ENCODE measurements around the gene FAM229B.

Gene FAM229B

DNA sequence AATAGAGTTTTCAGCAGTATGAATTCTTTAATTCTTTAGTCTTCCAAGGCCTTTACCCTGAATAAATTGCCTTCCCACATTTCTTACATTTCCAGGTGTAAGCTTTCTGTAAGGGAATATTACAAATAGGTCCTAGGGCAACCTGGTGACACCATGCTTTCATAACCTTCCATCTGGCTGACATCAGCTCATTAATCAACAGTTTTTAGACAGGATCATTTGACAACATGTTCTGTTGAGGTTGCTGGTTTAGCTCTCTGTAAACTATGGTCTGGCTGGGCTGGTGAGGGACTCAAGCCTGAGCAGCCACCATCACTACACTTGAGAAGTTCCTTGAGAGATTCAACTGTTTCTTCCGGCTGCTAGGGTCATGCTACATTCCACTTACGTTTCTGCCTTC is 19.2 kb downstream of the FAM229B start:
- Histone ChIP-seq H3K4me3 (no peak overlapping the region), H3K4me1 (no peaks in the 10 kb centered on the region), H3K27me3 (no peaks in the 10 kb centered on the region), H3K9ac (no peak overlapping the region), H3K27ac (no peak overlapping the region), H3K36me3 (no peaks in the 10 kb centered on the region), H3K4me2 (no peak overlapping the region), H3K9me3 (no peaks in the 10 kb centered on the region), H4K20me1 (no peaks in the 10 kb centered on the region)
- no peak for TF ChIP-seq Cebpa-rat (IDR thresholded peaks at IDR 0.05)

DNA sequence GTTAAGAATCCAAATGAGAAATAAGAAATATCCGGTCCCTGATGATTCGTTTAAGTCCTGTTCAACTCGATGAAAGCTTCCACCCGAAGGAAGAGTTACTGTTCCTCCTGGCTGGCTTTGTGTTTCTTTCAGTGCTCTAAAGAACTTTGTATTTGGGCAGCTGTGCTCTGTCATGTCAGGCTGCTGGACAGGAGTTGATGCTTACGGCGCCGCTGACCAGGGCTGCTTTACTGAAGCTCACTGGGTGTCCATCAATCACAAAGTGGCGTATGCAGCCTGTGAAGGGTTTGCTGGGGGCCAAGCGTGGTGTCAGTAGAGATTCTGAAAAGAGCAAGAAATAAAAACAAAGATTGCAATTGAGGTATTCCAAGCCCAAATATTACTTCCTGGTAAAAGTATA is 21.9 kb downstream of the FAM229B start:
- H4K20me1 ChIP-seq: no peaks in the 10 kb centered on the region
- H3K4me1 ChIP-seq: no peaks in the 10 kb centered on the region
- TF ChIP-seq Cebpa-rat (IDR thresholded peaks at IDR 0.05): no peak
- no peaks in the 10 kb centered on the region for H3K36me3 ChIP-seq
- no peaks in the 10 kb centered on the region for H3K27me3 ChIP-seq
- no peak overlapping the region for H3K27ac ChIP-seq
- no peak overlapping the region for H3K4me2 ChIP-seq
- no peak overlapping the region for H3K4me3 ChIP-seq
- H3K9me3 ChIP-seq: no peaks in the 10 kb centered on the region
- H3K9ac ChIP-seq: no peak overlapping the region

DNA sequence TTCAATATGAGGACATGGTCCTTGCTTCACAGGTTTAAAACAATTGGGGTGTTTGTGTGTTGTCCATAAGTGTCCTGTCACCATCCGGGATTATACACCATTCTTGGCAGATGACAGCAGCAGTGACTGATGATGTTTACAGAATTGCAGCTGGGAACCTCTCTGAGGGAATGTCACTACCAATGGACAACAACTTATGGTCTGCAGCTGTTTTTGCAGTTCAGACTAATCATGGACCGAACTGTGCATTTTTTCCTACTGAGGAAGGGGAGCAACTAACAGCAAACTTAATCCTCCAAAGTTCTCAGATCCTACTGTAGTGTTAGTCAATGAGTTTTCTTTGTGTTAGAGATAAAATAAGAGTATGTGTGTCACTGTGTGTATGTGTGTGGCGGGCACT is 26.0 kb downstream of the FAM229B start:
- no peaks in the 10 kb centered on the region for H3K4me1 ChIP-seq
- no peak overlapping the region for H3K9ac ChIP-seq
- H3K9me3 ChIP-seq: no peaks in the 10 kb centered on the region
- no peaks in the 10 kb centered on the region for H4K20me1 ChIP-seq
- H3K4me2 ChIP-seq: no peak overlapping the region
- no peak for TF ChIP-seq Cebpa-rat (IDR thresholded peaks at IDR 0.05)
- no peak overlapping the region for H3K4me3 ChIP-seq
- no peak overlapping the region for H3K27ac ChIP-seq
- H3K27me3 ChIP-seq: no peaks in the 10 kb centered on the region
- H3K36me3 ChIP-seq: no peaks in the 10 kb centered on the region

DNA sequence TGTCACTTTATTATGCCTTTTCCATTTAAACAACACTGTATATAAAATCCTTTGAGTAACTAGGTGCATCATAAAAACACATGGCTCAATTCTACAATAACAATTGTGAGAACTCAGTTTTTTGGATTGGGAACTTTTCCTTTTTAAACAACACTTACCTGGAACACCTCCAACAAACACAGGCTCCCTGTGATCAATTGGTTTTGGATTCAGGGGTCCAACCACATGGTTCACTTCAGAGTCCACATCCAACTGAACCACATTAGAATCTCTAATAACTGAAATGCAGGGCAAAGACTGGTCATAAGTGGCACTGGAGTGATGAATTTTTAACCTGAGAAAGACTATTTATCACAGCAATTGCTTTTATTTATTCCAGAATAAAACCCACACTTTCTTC is 26.5 kb downstream of the FAM229B start:
- H3K27me3 ChIP-seq: no peaks in the 10 kb centered on the region
- no peak overlapping the region for H3K27ac ChIP-seq
- no peaks in the 10 kb centered on the region for H3K36me3 ChIP-seq
- no peak for TF ChIP-seq Cebpa-rat (IDR thresholded peaks at IDR 0.05)
- no peaks in the 10 kb centered on the region for H4K20me1 ChIP-seq
- H3K4me2 ChIP-seq: no peak overlapping the region
- H3K4me1 ChIP-seq: no peaks in the 10 kb centered on the region
- H3K9ac ChIP-seq: no peak overlapping the region
- H3K4me3 ChIP-seq: no peak overlapping the region
- H3K9me3 ChIP-seq: no peaks in the 10 kb centered on the region

DNA sequence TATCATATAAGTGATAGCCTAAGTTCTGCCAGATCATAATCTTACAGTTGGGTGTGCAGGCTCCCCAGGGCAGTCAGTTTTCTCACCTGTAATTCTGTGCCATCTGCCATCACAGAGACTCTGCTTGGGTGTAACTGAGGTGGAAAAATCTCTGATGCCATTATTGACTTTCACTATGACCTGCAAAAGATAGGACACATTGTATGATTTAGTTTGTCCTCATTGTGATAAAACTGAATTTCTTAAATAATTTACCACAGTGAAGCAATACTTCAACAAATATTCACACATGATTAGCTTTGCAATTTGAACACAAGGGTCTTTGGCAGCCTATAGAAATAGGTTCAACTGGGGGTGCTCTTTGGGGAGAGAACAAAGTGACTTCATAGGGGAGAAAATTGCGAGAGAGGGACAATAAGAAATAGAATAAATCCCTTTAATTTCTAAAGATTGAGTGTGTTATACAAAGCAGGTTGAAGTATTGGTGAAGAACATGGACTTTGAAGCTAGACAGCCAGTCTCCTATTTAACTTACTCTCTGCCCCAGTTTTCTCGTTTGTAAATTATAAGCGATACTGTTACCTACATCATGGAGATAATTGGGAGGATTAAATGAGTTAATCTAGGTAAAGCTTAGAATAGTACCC is 27.3 kb downstream of the FAM229B start:
- TF ChIP-seq Cebpa-rat (IDR thresholded peaks at IDR 0.05): no peak
- no peaks in the 10 kb centered on the region for H3K36me3 ChIP-seq

DNA sequence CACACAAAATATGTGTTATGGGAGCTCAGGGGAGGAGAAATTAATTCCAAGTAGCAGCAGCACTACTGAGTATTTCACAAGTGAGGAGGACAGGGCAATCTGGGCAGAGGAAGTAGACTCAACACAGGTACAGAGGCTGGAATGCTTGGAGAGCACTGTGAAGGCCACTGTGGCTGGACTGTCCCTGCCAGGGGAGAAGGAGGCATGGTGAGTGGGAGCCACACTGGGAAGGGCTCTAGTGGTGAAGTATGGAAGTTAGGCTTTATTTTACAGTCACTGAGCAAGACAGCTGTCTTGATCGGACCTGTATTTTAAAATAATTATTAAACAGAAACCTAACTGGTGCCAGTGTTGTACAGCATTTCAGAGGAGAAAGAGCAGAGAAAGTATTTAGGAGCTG is 28.8 kb downstream of the FAM229B start:
- Histone ChIP-seq H4K20me1 (no peaks in the 10 kb centered on the region), H3K4me3 (no peak overlapping the region), H3K27me3 (no peaks in the 10 kb centered on the region), H3K9ac (no peak overlapping the region), H3K4me1 (no peaks in the 10 kb centered on the region), H3K36me3 (no peaks in the 10 kb centered on the region), H3K4me2 (no peak overlapping the region), H3K9me3 (no peaks in the 10 kb centered on the region), H3K27ac (no peak overlapping the region)
- no peak for TF ChIP-seq Cebpa-rat (IDR thresholded peaks at IDR 0.05)

More for the DNA sequence above, 27.3 kb downstream of the FAM229B start:
- H3K9ac ChIP-seq: no peak overlapping the region
- no peak overlapping the region for H3K4me3 ChIP-seq
- H3K4me1 ChIP-seq: no peaks in the 10 kb centered on the region
- no peak overlapping the region for H3K27ac ChIP-seq
- no peaks in the 10 kb centered on the region for H3K27me3 ChIP-seq
- H3K4me2 ChIP-seq: no peak overlapping the region
- no peaks in the 10 kb centered on the region for H4K20me1 ChIP-seq
- H3K9me3 ChIP-seq: no peaks in the 10 kb centered on the region

DNA sequence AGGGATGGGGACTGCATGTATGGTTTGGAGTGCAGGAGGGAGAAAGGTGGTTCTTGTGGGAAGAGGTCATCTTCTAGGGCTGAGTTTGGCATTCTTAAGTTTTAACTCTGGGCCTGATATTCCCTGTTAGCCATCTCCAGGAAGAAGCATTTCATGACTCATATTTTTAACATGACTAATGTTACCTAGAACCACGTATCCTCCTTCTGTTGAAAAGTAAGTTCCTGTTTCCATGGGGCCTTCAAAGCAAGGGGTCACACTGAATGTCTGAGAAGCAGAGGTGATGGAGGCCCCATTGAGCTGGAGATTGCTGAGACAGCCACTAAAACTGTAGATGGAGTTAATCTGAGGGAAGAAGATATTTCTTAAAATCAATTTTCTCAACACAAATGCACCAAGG is 30.2 kb downstream of the FAM229B start:
- no peak overlapping the region for H3K9ac ChIP-seq
- no peak for TF ChIP-seq Cebpa-rat (IDR thresholded peaks at IDR 0.05)
- no peaks in the 10 kb centered on the region for H3K27me3 ChIP-seq
- H3K9me3 ChIP-seq: no peaks in the 10 kb centered on the region
- H3K4me1 ChIP-seq: no peaks in the 10 kb centered on the region
- no peaks in the 10 kb centered on the region for H4K20me1 ChIP-seq
- no peak overlapping the region for H3K4me2 ChIP-seq
- no peaks in the 10 kb centered on the region for H3K36me3 ChIP-seq
- no peak overlapping the region for H3K27ac ChIP-seq
- H3K4me3 ChIP-seq: no peak overlapping the region

DNA sequence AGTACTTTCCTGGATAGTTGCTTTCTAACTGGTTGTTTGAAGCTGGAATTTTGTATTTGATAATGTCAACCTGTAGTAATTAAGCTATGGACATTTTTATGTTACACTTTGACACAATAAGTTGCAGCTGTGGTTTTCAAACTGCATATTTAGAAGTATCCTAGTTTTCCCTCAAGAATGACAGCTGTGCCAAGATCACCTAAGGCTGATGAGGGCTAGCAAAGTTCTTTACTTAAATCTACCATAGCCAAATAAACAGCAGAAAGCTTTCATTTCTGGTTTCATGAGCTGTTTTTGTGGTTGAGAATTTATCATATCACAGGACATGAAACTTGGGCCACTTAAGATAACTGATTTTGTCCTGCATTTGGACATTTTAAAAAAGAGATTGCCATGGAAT is 30.6 kb downstream of the FAM229B start:
- TF ChIP-seq Cebpa-rat (IDR thresholded peaks at IDR 0.05): no peak
- no peaks in the 10 kb centered on the region for H3K9me3 ChIP-seq
- no peaks in the 10 kb centered on the region for H3K4me1 ChIP-seq
- H3K4me2 ChIP-seq: no peak overlapping the region
- H3K27me3 ChIP-seq: no peaks in the 10 kb centered on the region
- H3K36me3 ChIP-seq: no peaks in the 10 kb centered on the region
- no peak overlapping the region for H3K4me3 ChIP-seq
- no peak overlapping the region for H3K9ac ChIP-seq
- no peak overlapping the region for H3K27ac ChIP-seq
- no peaks in the 10 kb centered on the region for H4K20me1 ChIP-seq

DNA sequence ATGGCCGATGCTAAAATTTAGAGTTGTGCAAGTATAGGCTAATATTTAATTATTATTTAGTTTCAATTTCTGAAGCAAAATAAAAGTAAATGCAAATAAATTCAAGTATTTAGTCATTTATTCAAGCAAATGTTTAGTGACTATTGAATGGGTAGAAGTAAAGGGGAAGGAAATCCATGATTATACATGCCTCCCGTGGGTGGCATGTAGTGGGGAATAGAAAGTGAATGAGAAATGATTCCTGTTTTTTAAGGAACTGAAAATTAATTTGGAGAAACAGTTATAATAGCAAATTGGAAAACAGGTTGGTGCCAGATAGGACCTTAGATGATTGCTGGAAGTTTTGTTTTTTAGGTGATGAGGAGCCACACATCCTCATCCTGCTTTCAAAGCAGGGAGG is 35.4 kb downstream of the FAM229B start:
- no peak overlapping the region for H3K9ac ChIP-seq
- no peak overlapping the region for H3K4me2 ChIP-seq
- no peaks in the 10 kb centered on the region for H3K4me1 ChIP-seq
- H3K36me3 ChIP-seq: no peaks in the 10 kb centered on the region
- TF ChIP-seq Cebpa-rat (IDR thresholded peaks at IDR 0.05): no peak
- H4K20me1 ChIP-seq: no peaks in the 10 kb centered on the region
- no peaks in the 10 kb centered on the region for H3K27me3 ChIP-seq
- no peak overlapping the region for H3K27ac ChIP-seq
- H3K9me3 ChIP-seq: no peaks in the 10 kb centered on the region
- H3K4me3 ChIP-seq: no peak overlapping the region

DNA sequence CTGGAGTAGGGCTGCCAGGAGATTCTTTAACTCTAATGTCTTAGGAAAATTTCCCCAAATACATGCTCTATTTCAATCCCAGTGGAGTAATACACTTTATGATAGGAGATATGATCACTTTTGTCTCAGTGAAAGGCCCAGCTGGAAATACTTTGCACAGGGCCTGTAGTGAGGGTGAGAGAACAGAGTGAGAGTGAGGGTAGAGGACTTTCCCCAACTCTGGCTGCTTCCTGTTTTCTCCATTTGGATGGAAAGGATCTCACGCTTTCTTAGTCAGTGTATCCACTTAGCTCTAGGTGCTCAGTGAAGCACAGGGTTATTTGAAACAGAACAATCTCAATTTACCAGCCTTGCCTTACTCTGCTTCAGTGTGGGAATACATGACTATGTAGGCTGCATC is 36.6 kb downstream of the FAM229B start:
- H3K36me3 ChIP-seq: no peaks in the 10 kb centered on the region
- H4K20me1 ChIP-seq: no peaks in the 10 kb centered on the region
- H3K27ac ChIP-seq: no peak overlapping the region
- H3K9me3 ChIP-seq: no peaks in the 10 kb centered on the region
- no peak overlapping the region for H3K4me3 ChIP-seq
- H3K4me2 ChIP-seq: no peak overlapping the region
- H3K27me3 ChIP-seq: no peaks in the 10 kb centered on the region
- H3K9ac ChIP-seq: no peak overlapping the region
- TF ChIP-seq Cebpa-rat (IDR thresholded peaks at IDR 0.05): no peak
- H3K4me1 ChIP-seq: no peaks in the 10 kb centered on the region

DNA sequence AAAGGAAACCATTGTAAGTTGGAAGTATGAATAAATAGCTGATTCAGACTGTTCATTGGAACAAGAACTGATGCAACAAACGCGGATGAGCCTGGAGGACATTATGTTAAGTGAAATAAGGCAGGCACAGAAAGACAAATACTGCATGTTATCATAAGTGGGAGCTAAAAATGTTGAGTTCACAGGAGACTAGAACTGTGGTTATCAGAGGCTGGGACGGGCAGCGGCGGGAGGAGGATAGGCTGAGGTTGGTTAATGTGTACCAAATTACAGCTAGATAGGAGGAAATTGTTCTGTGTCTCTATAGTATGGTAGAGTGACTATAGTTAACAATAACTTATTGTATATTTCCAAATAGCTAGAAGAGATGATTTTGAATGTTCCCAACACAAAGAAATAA is 40.8 kb downstream of the FAM229B start:
- Histone ChIP-seq H3K4me3 (no peak overlapping the region), H3K4me1 (no peaks in the 10 kb centered on the region), H3K27ac (no peak overlapping the region), H3K9me3 (no peaks in the 10 kb centered on the region), H4K20me1 (no peaks in the 10 kb centered on the region), H3K36me3 (no peaks in the 10 kb centered on the region), H3K4me2 (no peak overlapping the region), H3K27me3 (no peaks in the 10 kb centered on the region), H3K9ac (no peak overlapping the region)
- no peak for TF ChIP-seq Cebpa-rat (IDR thresholded peaks at IDR 0.05)
